GM10266 (cell line): ENCODE measurements around the gene KIF25.

ENCODE experiments used
- DNase-seq: peaks from one replicate; pipeline ENCODE4 v3.0.0; 2012; ENCODE audit errors: extremely low spot score
- CTCF ChIP-seq: IDR thresholded peaks from 2 replicates; pipeline ENCODE4 v1.5.1; 2012; ENCODE audit warnings: mild to moderate bottlenecking, low read depth; ENCODE audit not compliant: control insufficient read depth, insufficient read depth; ENCODE audit errors: missing control alignments

Gene KIF25

GRCh38 chr6:168091381-168092264 is 94.2 kb downstream of the KIF25 start:
- TF ChIP-seq CTCF: no peak
- no peak for DNase-seq

- no peak for DNase-seq
- no peak for TF ChIP-seq CTCF
These were observed 95.1 kb downstream of the KIF25 start for GRCh38 chr6:168092541-168092940.

GRCh38 chr6:168093071-168093505 is 95.6 kb downstream of the KIF25 start:
- TF ChIP-seq CTCF: no peak
- no peak for DNase-seq

GRCh38 chr6:168093634-168094033 is 96.2 kb downstream of the KIF25 start:
- DNase-seq: no peak
- no peak for TF ChIP-seq CTCF
